Activated T-helper 9 cell treated with anti-CD3 and anti-CD28 coated beads, Interleukin-2, amount 50 U/mL, for 16 hours (primary cell): ENCODE data around the gene LIPT2.
"Not testable (repeated sequence)": the region's sequence is repeated elsewhere in the genome, so short reads cannot be mapped to it uniquely, and the experiment has no call there.

Experiments
- DNase-seq: peaks from one replicate; pipeline ENCODE4 v3.0.0-alpha.2; 2020; ENCODE audit warnings: low read depth

The LIPT2 gene

GRCh38 chr11:74492974-74493790 lies at the start of gene LIPT2:
LIPT2 (minus strand) TSS chr11:74493724; CDS start chr11:74493703, 21 bp downstream.
- peak; percentile 98 for DNase-seq

GRCh38 chr11:74541466-74541865 lies 47.9 kb upstream of the LIPT2 start:
- DNase-seq = no peak

GRCh38 chr11:74540270-74540669 lies 46.7 kb upstream of the LIPT2 start:
- DNase-seq = no peak

DNA sequence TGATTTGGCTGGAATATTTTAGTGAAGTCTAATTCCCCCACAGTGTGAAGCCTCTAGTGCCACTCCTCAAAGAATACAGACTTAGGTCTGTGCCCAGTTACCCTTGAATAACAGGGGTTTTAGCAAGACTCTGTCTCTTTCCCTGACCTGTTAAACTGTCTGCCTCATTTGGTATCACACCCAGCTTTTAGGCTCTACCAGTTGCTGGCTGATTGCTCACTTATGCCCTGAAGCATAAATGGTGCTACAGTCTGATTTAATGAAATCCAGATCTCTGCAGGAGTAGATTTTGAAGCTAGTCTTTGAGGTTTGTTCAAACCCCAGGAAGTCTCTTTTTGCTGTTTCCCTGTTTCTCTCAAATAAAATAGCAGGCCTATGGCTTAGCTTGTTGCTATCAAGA lies 45.2 kb upstream of the LIPT2 start:
- DNase-seq = no peak

DNA sequence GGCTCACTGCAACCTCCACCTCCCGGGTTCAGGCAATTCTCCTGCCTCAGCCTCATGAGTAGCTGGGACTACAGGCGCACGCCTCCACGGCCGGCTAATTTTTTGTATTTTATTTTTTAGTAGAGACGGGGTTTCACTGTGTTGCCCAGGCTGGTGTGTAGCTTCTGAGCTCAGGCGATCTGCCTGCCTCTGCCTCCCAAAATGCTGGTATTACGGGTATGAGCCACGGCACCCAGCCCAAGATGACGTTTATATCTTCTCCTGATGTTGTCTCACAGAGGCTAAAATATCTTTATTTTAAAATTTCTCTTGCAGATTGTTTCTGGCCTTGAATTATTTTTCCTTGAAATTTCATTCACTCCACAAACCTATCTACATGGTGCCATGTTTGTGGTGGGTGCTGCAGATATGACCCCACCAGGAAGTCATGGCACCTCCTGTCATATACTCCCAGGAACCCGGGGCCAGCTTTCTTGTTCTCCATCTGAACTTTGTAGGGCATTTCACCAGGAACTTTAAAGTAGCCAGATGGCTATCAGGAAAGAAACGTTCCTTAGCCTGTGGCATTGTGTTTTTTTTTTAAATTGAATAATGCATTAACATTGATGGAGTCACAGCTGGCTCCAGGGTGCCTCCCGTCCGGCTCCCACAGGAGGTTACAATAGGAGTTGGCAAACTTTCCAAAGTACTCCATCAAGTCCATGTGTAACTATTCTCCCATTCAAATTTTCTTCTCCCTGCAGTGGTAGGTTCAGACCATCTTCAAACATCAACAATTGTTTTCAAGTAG lies 42.0 kb upstream of the LIPT2 start:
- DNase-seq = no peak

DNA sequence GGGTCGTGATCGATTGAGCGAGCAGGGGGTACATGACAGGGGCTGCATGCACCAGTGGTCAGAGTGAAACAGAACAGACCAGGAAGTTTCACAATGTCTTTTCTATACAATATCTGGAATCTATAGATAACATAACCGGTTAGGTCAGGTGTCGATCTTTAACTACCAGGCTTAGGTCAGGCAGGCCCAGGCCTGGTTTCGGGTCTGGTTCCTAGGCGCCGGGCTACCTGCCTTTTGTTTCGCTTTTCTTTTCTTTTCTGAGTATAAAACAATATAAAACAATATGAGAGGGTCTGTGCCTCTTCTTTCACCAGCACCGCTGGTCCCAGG lies 41.4 kb upstream of the LIPT2 start:
- DNase-seq = not testable (repeated sequence)

DNA sequence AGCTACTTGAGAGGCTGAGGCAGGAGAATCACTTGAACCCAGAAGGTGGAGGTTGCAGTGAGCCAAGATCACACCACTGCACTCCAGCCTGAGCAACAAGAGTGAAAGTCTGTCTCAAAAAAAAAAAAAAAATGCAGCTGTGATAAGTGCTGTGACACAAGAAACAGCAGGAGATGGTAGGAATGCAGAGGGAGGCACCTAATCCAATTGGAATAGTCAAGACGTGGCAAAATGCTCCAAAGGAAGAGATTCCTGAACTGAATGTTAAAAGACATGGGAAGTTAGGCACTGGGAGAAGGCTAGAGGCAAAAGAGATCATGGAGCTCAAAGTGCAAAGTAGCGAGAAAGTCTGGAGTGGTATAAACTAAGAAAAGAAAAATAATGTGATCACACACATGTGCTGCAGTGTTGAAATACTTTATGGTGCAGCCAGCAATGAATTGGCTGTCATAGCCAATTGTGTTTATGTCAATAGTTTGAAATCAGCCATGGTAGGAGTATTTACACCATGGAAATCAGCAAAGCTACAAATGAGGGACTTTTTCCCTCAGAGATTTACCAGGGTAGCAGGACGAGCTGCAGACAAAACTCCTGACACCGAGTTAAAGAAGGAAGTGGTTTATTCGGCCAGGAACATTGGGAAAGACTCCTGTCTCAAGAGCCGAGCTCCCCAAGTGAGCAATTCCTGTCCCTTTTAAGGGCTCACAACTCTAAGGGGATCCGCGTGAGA lies 40.9 kb upstream of the LIPT2 start:
- no peak for DNase-seq

DNA sequence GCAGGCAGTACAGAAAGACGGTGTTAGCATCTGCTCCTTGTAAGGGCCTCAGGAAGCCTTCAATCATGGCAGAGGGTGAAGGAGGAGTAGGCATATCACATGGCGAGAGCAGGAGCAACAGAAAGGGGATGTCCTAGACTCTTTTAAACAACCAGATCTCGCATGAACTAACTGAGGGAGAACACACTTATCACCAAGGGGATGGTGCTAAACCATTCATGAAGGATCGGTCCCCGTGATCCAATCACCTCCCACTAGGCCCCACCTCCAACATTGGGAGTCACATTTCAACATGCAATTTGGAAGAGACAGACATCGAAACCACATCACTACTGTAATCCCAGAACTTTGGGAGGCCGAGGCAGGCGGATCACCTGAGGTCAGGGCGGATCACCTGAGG lies 39.9 kb upstream of the LIPT2 start:
- DNase-seq = no peak

DNA sequence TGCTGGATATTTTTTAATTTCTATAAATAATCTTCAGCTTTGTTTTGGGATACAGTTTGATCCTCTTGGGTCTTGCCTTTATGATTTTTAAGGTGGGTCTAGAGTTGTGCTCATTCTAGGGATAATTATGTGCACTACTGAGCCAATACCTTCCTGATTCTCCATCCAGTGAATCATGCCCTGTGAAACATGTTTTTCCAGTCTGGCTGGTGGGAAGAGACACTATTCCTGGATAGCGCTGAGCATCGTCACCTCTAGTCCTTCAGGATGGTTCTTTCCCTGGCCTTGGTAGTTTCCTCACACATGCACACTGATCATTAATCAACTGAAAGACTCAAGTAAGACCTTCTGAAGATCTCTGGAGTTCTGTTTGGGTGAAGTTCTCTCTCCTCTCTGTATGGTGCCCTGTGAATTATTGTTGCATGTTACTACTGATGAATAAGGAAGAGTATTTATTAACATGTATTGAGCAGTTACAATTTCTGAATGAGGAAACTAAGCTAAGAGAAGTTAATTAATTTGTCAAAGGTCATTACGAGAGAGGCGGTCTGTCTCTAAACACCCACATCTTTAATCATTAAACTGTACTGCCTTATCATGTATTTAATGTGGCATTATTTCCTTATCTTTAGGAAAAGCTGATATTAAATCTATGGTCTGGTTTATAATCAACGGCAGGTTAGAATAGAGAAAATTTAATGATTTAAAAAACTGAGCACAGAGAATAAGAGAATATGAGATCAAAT lies 39.1 kb upstream of the LIPT2 start:
- no peak for DNase-seq

DNA sequence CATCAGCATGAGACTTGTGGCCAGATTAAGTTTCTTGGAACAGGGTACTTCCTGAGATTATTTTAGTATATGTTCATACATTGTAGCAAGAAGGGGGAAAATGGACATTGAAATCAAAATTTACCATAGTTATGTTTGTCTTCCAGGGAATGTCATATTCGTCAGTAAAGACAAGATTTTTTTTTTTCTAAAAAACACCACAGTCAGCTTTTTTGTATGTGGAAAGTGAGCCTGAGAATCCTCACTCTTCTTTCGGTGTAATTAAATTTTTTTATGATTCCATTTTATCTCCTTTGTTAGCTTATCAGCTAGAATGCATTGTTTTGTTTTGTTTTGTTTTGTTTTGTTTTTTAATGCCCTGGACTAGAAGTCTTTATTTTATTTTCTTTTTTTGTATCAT lies 31.5 kb upstream of the LIPT2 start:
- DNase-seq = no peak

DNA sequence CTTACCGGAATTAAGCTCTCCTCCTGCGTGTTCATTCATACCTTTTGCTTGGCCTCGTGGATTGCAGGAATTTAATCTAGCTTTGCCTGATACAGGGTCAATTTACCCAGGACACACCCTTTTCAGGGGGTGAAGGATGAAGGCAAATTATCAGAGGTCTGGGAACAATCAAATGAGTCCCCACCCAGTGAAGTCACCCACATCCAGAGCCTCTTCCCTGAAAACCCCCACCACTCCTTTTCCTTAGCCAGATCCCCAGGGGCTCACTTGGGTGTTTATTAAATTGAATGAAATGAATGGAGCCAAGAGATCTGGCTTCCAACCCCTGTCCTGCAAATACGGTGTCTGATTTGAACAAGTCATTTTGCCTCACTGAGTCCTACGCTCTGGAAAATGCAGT lies 31.0 kb upstream of the LIPT2 start:
- no peak for DNase-seq

DNA sequence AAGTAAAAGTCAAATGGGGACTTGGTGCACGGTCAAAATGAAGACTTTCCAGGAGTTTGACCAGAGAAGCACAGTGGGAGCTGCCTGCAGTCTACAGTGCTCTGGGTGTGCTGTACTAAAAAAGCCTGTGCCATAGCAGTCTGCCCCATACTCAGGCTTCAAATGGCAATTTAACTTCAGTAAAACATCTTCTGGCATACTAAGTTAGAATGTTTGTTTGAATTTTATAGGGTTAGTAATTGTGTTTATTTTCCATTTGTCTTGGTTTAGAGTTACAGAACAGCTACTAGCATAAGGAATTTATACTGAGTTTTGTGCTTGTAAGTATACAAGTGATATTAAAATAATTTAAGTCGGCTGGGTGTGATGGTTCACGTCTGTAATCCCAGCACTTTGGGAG lies 29.3 kb upstream of the LIPT2 start:
- no peak for DNase-seq

GRCh38 chr11:74521666-74522252 lies 28.2 kb upstream of the LIPT2 start:
- DNase-seq = no peak

DNA sequence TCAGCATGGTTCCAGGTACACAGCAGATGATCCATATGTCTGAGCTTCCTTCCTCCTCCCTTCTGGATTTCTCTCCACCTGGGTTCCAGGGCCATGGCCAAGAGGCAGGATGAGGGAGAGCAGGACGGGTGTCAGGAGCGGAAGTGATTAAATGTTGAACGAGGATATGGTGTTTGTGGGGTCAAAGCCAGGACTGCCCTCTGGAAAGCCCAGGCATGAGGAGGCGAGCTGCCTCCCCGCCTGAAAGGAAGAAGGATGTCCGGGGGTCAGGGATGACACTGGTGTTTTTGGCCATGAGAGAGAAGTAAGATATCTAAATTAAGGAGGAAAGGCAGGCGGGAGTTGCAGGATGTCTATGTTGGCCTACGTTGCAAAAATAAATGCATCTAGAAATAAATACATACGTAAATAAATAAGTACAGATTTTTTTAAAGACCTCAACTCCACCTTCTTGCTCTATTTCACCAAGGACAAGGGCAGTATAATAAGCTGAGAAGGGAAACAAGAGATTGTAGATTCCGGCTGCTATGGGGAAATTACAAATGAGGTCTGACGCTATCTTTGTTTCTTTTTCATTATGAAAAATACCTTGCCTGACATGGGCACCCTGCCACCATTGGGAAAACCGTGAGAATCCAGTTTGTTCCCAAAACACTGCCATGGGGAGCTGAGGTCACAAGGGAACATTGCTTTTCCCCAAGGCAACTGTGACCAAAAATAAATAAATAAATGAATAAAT lies 27.6 kb upstream of the LIPT2 start:
- DNase-seq = no peak

DNA sequence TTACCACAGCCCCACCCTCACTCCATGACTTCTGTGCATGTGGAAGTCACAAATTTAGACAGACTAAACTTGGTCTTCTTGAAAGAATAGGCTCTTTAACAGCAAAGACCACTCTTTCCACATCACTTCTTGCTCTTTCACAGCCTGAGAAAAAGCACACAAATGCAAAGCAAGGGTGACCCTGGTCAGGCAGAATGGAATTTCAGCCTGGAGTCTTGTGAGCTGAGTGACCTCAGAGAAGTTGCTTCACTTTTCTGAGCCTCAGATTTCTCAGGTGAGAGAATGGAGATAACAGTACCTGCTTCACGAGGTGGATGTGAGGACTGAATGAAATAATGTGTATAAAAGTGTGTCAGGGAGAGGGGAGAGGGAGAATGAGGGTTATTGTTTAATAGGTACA lies 26.8 kb upstream of the LIPT2 start:
- DNase-seq = no peak

DNA sequence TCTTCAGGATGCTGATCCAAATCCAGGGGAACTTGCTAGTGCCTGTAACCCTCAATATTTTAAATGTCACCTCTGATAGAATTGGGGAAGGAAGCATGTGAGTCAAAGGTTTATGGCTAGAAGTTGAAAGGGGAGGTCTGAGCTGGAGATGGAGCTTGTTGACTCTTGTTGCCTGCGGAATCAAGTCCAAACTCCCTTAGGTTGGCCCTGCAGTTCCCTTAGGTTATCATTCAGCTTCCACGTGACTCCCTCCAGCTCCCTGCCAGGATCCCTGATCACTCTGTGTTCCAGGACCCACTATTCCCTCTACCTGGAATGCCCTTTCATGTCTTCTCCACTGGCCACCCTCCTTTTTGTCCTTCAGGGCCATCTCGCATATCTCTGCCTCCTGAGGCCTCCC lies 26.2 kb upstream of the LIPT2 start:
- no peak for DNase-seq

GRCh38 chr11:74517592-74517991 lies 24.1 kb upstream of the LIPT2 start:
- not testable (repeated sequence) for DNase-seq

DNA sequence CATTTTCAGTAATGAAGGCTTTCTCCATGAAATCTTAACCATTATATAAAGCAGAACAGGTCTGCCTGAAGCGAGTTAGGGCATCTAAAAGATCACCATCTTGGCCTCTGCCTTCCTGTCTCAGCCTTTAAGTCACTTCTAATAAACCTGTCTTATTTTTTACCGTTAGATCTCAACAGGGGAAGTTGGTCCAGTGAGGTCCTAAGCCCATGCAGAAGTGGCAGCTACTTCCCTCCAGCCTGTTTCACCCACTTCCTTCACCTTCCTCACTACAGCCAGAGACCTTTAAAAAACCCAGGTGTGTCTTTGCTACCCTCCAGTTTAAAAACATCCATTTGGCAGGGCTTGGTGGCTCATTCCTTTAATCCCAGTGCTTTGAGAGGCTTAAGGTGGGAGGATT lies 14.1 kb upstream of the LIPT2 start:
- no peak for DNase-seq

- no peak for DNase-seq
Observed at GRCh38 chr11:74506823-74507222, 13.3 kb upstream of the LIPT2 start.

GRCh38 chr11:74505911-74506310 lies 12.4 kb upstream of the LIPT2 start:
- DNase-seq = no peak

GRCh38 chr11:74504100-74504691 lies 10.7 kb upstream of the LIPT2 start:
- DNase-seq = no peak
